Measurements from ENCODE around the gene CCDC152.

GRCh38 chr5:42767491-42768105 is 11.0 kb downstream of the CCDC152 start:
- no peak for TF ChIP-seq ZNF622 (IDR thresholded peaks at IDR 0.05)
- no peak for TF ChIP-seq NFIC (IDR thresholded peaks at IDR 0.05; ENCODE audit: low read depth, low read length)
- no peak for TF ChIP-seq MYC (IDR thresholded peaks at IDR 0.05; ENCODE audit: insufficient read depth, insufficient read length, insufficient replicate concordance, low read length, severe bottlenecking)
- peak; percentile 70 for TF ChIP-seq RAD21 (IDR thresholded peaks at IDR 0.05; ENCODE audit: insufficient read depth, low read depth, low read length)
- no peak for TF ChIP-seq EZH2 (IDR thresholded peaks at IDR 0.05; ENCODE audit: borderline replicate concordance, control insufficient read depth, low read depth, low read length)
- peak; percentile 31 to 56 (median 42); a peak in 4 of 6 replicates for TF ChIP-seq CTCF (IDR thresholded peaks at IDR 0.05 in 2 of 3, conservative IDR thresholded peaks at IDR 0.05 in 1 of 3; ENCODE audit: control insufficient read depth in 2 of 3, extremely low read depth in 1 of 3, insufficient read depth in 1 of 3, low read depth in 3 of 3, low read length in 3 of 3)
- no peak for TF ChIP-seq NFXL1 (IDR thresholded peaks at IDR 0.05; ENCODE audit: borderline replicate concordance)
- no peak for TF ChIP-seq REST (IDR thresholded peaks at IDR 0.05; ENCODE audit: low read depth, low read length)
- TF ChIP-seq ELK1 (IDR thresholded peaks at IDR 0.05; ENCODE audit: low read depth, low read length), result no peak
